Stimulated activated CD4-positive, alpha-beta T cell treated with anti-CD3 and anti-CD28 coated beads, Interleukin-4, amount 100 ng/mL, for 1 hour (primary cell): Measurements from ENCODE around the gene PTPRD.

Experiments used
- DNase-seq: peaks from one replicate; pipeline ENCODE4 v3.0.0-alpha.2; 2020

Gene PTPRD

GRCh38 chr9:8876303-8876702 lies 1736.5 kb downstream of the PTPRD start:
- DNase-seq: no peak

- no peak for DNase-seq
These were observed 1738.3 kb downstream of the PTPRD start for GRCh38 chr9:8874482-8874881.

- no peak for DNase-seq
These were observed 1740.0 kb downstream of the PTPRD start for GRCh38 chr9:8872802-8873201.

GRCh38 chr9:8871796-8872445 lies 1740.9 kb downstream of the PTPRD start:
- no peak for DNase-seq

- DNase-seq: no peak
These were observed 1741.4 kb downstream of the PTPRD start for GRCh38 chr9:8871396-8871795.

- DNase-seq: no peak
These were observed 1743.0 kb downstream of the PTPRD start for GRCh38 chr9:8869812-8870211.

- no peak for DNase-seq
These were observed 1744.2 kb downstream of the PTPRD start for GRCh38 chr9:8868632-8869031.

- no peak for DNase-seq
These were observed 1745.7 kb downstream of the PTPRD start for GRCh38 chr9:8867148-8867547.

GRCh38 chr9:8864545-8864896 lies 1748.3 kb downstream of the PTPRD start:
- no peak for DNase-seq

GRCh38 chr9:8863886-8864544 lies 1748.8 kb downstream of the PTPRD start:
- no peak for DNase-seq

- no peak for DNase-seq
These were observed 1749.7 kb downstream of the PTPRD start for GRCh38 chr9:8863069-8863468.

GRCh38 chr9:8860925-8861324 lies 1751.9 kb downstream of the PTPRD start:
- DNase-seq: no peak

GRCh38 chr9:8860086-8860485 lies 1752.7 kb downstream of the PTPRD start:
- no peak for DNase-seq

GRCh38 chr9:8859416-8859815 lies 1753.4 kb downstream of the PTPRD start:
- DNase-seq: no peak

- DNase-seq: no peak
These were observed 1754.1 kb downstream of the PTPRD start for GRCh38 chr9:8858596-8859161.

- DNase-seq: no peak
These were observed 1754.7 kb downstream of the PTPRD start for GRCh38 chr9:8857926-8858595.

- DNase-seq: no peak
These were observed 1755.5 kb downstream of the PTPRD start for GRCh38 chr9:8857068-8857925.

GRCh38 chr9:8856396-8857067 lies 1756.3 kb downstream of the PTPRD start:
- DNase-seq: no peak

GRCh38 chr9:8855046-8855445 lies 1757.8 kb downstream of the PTPRD start:
- no peak for DNase-seq

- DNase-seq: no peak
These were observed 1760.4 kb downstream of the PTPRD start for GRCh38 chr9:8852301-8852864.

- no peak for DNase-seq
These were observed 1761.9 kb downstream of the PTPRD start for GRCh38 chr9:8850914-8851313.

GRCh38 chr9:8845808-8846207 lies 1767.0 kb downstream of the PTPRD start:
- no peak for DNase-seq
